HEK293 (cell line): Measurements from ENCODE around the gene SART3.
A peak's percentile ranks its signal among the peaks of the same experiment; 100 is the strongest.

Source experiments
- CTCF ChIA-PET: fragments of 350-600 bp; formaldehyde crosslinking; extraction: SDS; loops from one replicate; lab custom pipeline; 2021; ENCODE audit warnings: antibody characterized with exemption; lab: Yijun Ruan, JAX
- POLR2A ChIA-PET: fragments of 300-600 bp; formaldehyde crosslinking; extraction: SDS; loops from one replicate; lab custom pipeline; 2020; ENCODE audit warnings: antibody characterized with exemption, inconsistent platforms; lab: Yijun Ruan, JAX
- H3K27ac ChIP-seq: fragments of 200-500 bp; sonication (Bioruptor generic); 2 replicates; pipeline ENCODE4 v1.5.1; 2014; ENCODE audit warnings: low read depth, low read length, control low read depth, inconsistent platforms; ENCODE audit errors: extremely low read depth
- H3K36me3 ChIP-seq, 2 experiments: fragments of 200-500 bp in 1 of 2; sonication (Bioruptor generic) in 1 of 2; 1 replicate in 1 of 2; 2 replicates in 1 of 2; pipeline ENCODE4 v1.5.1; 2014 to 2017; ENCODE audit warnings: inconsistent platforms in 2 of 2, low read length in 2 of 2; ENCODE audit not compliant: control insufficient read depth in 2 of 2, insufficient read depth in 1 of 2
- H3K4me1 ChIP-seq: fragments of 200-500 bp; sonication (Bioruptor generic); 2 replicates; pipeline ENCODE4 v1.5.1; 2014; ENCODE audit warnings: mild to moderate bottlenecking, low read length, inconsistent platforms; ENCODE audit not compliant: control insufficient read depth, insufficient read depth
- H3K4me3 ChIP-seq: 2 replicates; pipeline ENCODE4 v1.5.1; 2011; ENCODE audit warnings: low read depth, mild to moderate bottlenecking, control low read depth, low read length, moderate library complexity
- H3K9me3 ChIP-seq: fragments of 200-500 bp; sonication (Bioruptor generic); 2 replicates; pipeline ENCODE4 v1.5.1; 2014; ENCODE audit warnings: low read depth, low read length, inconsistent platforms; ENCODE audit not compliant: control insufficient read depth, insufficient read depth
- BCL11A ChIP-seq: fragments of 450-650 bp; formaldehyde crosslinking; IDR thresholded peaks from 2 replicates; pipeline ENCODE4 v1.5.1; 2016; ENCODE audit warnings: low read depth, missing biosample characterization, missing genetic modification characterization
- BCL11B ChIP-seq: fragments of 450-650 bp; formaldehyde crosslinking; IDR thresholded peaks from 2 replicates; pipeline ENCODE4 v1.5.1; 2016; ENCODE audit warnings: low read depth, missing biosample characterization, missing genetic modification characterization
- KLF9 ChIP-seq: fragments of 450-650 bp; formaldehyde crosslinking; IDR thresholded peaks from 2 replicates; pipeline ENCODE4 v1.5.1; 2016; ENCODE audit warnings: missing biosample characterization, missing genetic modification characterization, low read depth
- PRDM1 ChIP-seq: fragments of 450-650 bp; formaldehyde crosslinking; IDR thresholded peaks from 2 replicates; pipeline ENCODE4; 2016; ENCODE audit warnings: missing biosample characterization, missing genetic modification characterization
- SCRT1 ChIP-seq: fragments of 450-650 bp; formaldehyde crosslinking; IDR thresholded peaks from 2 replicates; pipeline ENCODE4 v1.5.1; 2016; ENCODE audit warnings: missing biosample characterization, missing genetic modification characterization, borderline replicate concordance
- SP2 ChIP-seq: fragments of 450-650 bp; formaldehyde crosslinking; IDR thresholded peaks from 2 replicates; pipeline ENCODE4 v1.5.1; 2016; ENCODE audit warnings: missing biosample characterization, missing genetic modification characterization
- ZFP3 ChIP-seq: fragments of 450-650 bp; formaldehyde crosslinking; IDR thresholded peaks from 2 replicates; pipeline ENCODE4 v1.5.1; 2016; ENCODE audit warnings: low read depth, missing biosample characterization, missing genetic modification characterization
- ZIC2 ChIP-seq: fragments of 450-650 bp; formaldehyde crosslinking; IDR thresholded peaks from 2 replicates; pipeline ENCODE4 v1.5.1; 2016; ENCODE audit warnings: missing biosample characterization, missing genetic modification characterization
- ZNF146 ChIP-seq: fragments of 450-650 bp; formaldehyde crosslinking; IDR thresholded peaks from 2 replicates; pipeline ENCODE4 v1.5.1; 2016; ENCODE audit warnings: missing biosample characterization, missing genetic modification characterization
- ZNF311 ChIP-seq: fragments of 450-650 bp; formaldehyde crosslinking; IDR thresholded peaks from 2 replicates; pipeline ENCODE4 v1.5.1; 2017; ENCODE audit warnings: missing biosample characterization, missing genetic modification characterization, borderline replicate concordance
- ZNF394 ChIP-seq: fragments of 450-650 bp; formaldehyde crosslinking; IDR thresholded peaks from 2 replicates; pipeline ENCODE4 v1.5.1; 2016; ENCODE audit warnings: missing biosample characterization, missing genetic modification characterization, mild to moderate bottlenecking, moderate library complexity, borderline replicate concordance
- ZNF561 ChIP-seq: fragments of 450-650 bp; IDR thresholded peaks from 2 replicates; pipeline ENCODE4 v1.5.1; 2018; ENCODE audit warnings: missing biosample characterization, missing genetic modification characterization, borderline replicate concordance
- ZNF623 ChIP-seq: fragments of 450-650 bp; formaldehyde crosslinking; IDR thresholded peaks from 2 replicates; pipeline ENCODE4 v1.5.1; 2016; ENCODE audit warnings: missing biosample characterization, missing genetic modification characterization
- ZNF645 ChIP-seq: fragments of 450-650 bp; formaldehyde crosslinking; IDR thresholded peaks from 2 replicates; pipeline ENCODE4; 2016; ENCODE audit warnings: missing biosample characterization, missing genetic modification characterization
- ZNF664 ChIP-seq: fragments of 450-650 bp; formaldehyde crosslinking; IDR thresholded peaks from 2 replicates; pipeline ENCODE4 v1.5.1; 2016; ENCODE audit warnings: missing biosample characterization, missing genetic modification characterization
- ZNF791 ChIP-seq: fragments of 450-650 bp; formaldehyde crosslinking; IDR thresholded peaks from 2 replicates; pipeline ENCODE4 v1.5.1; 2016; ENCODE audit warnings: missing biosample characterization, missing genetic modification characterization
- ZSCAN16 ChIP-seq: fragments of 450-650 bp; formaldehyde crosslinking; IDR thresholded peaks from 2 replicates; pipeline ENCODE4 v1.5.1; 2016; ENCODE audit warnings: missing biosample characterization, missing genetic modification characterization

SART3 gene

GRCh38 chr12:108605000-108605689 is 44.2 kb upstream of the SART3 start:
- H3K27ac ChIP-seq: no peak overlapping the region
- POLR2A ChIA-PET: no interaction called here
- no peaks in the 10 kb centered on the region for H3K9me3 ChIP-seq
- CTCF ChIA-PET: interaction anchor here (0.6 to 1.8 kb wide), 2 partner anchors 13 to 48 kb away, joined by 3 to 11 read pairs; no protein-coding TSS in a partner anchor
- peak; percentile 56; the same call in 1 of the 2 replicates for TF ChIP-seq BCL11B (tag by site-specific recombination)
- TF ChIP-seq ZNF146 (tag by site-specific recombination): peak; percentile 95
- no peak for TF ChIP-seq SCRT1 (tag by site-specific recombination)
- H3K4me1 ChIP-seq: no peaks in the 10 kb centered on the region
- no peak overlapping the region for H3K4me3 ChIP-seq
- no peaks in the 10 kb centered on the region for H3K36me3 ChIP-seq

- CTCF ChIA-PET: interaction anchor here (1.8 kb wide), 1 partner anchor 13 kb away, joined by 11 read pairs; no protein-coding TSS in a partner anchor
- H3K4me3 ChIP-seq: no peak overlapping the region
- H3K9me3 ChIP-seq: no peaks in the 10 kb centered on the region
- TF ChIP-seq SP2 (no peak), ZNF645 (tag by site-specific recombination) (no peak), ZNF394 (tag by site-specific recombination) (peak; percentile 74; the same call in 1 of the 2 replicates), BCL11A (tag by site-specific recombination) (no peak), PRDM1 (tag by site-specific recombination) (no peak), ZNF623 (tag by site-specific recombination) (no peak), ZNF311 (tag by site-specific recombination) (no peak), ZIC2 (tag by site-specific recombination) (no peak), KLF9 (tag by site-specific recombination) (no peak), ZNF791 (no peak), ZSCAN16 (peak; percentile 94), ZFP3 (tag by site-specific recombination) (no peak)
- TF ChIP-seq, all 188 proteins: peak for 2
- POLR2A ChIA-PET: no interaction called here
- no peaks in the 10 kb centered on the region for H3K36me3 ChIP-seq
- no peaks in the 10 kb centered on the region for H3K4me1 ChIP-seq
- no peak overlapping the region for H3K27ac ChIP-seq
Measured at GRCh38 chr12:108604208-108604941, 43.4 kb upstream of the SART3 start.

GRCh38 chr12:108603743-108604142 is 42.8 kb upstream of the SART3 start:
- Histone ChIP-seq H3K36me3 (no peaks in the 10 kb centered on the region), H3K9me3 (no peaks in the 10 kb centered on the region), H3K4me1 (no peaks in the 10 kb centered on the region), H3K27ac (no peak overlapping the region), H3K4me3 (no peak overlapping the region)
- CTCF ChIA-PET: interaction anchor here (1.8 kb wide), 1 partner anchor 14 kb away, joined by 11 read pairs; no protein-coding TSS in a partner anchor
- TF ChIP-seq ZNF664 (0 out of 2 replicates have a peak, but pooled peaks have one; percentile 72), ZNF561 (no peak)
- POLR2A ChIA-PET: no interaction called here
